ENCODE results near the gene JAKMIP1. TPM values are rescaled to one million over a fixed set of nuclear protein-coding genes. Genes with fewer than 3 reads are reported as not detected.
"Not testable (repeated sequence)": the region's sequence is repeated elsewhere in the genome, so short reads cannot be mapped to it uniquely, and the experiment has no call there.

The JAKMIP1 gene
- total RNA-seq, 1 donor from 2014 or later, result 0.13 TPM

GRCh38 chr4:6008092-6008551 is 192.2 kb downstream of the JAKMIP1 start:
- no peak for DNase-seq
- intact Hi-C loops (cut with micrococcal nuclease), result no loop called here
- no peak overlapping the region for H3K4me3 Mint-ChIP-seq
- no peak for ATAC-seq (ENCODE audit: low read depth)
- H3K4me1 Mint-ChIP-seq, result no peaks in the 10 kb centered on the region
- H3K27me3 Mint-ChIP-seq, result peaks cover 29% of the 10 kb centered on the region
- H3K27ac Mint-ChIP-seq, result no peak overlapping the region
- POLR2A ChIA-PET, result no interaction called here
- CTCF ChIA-PET, result no interaction called here
- no peaks in the 10 kb centered on the region for H3K9me3 Mint-ChIP-seq
- no peaks in the 10 kb centered on the region for H3K36me3 Mint-ChIP-seq (ENCODE audit: low read depth)
- TF ChIP-seq CTCF (IDR thresholded peaks at IDR 0.05), result no peak

GRCh38 chr4:6005175-6005574 is 195.2 kb downstream of the JAKMIP1 start:
- ChIA-PET POLR2A (no interaction called here), CTCF (no interaction called here)
- no peaks in the 10 kb centered on the region for H3K4me1 Mint-ChIP-seq
- intact Hi-C loops (cut with micrococcal nuclease), result no loop called here
- H3K4me3 Mint-ChIP-seq, result no peak overlapping the region
- no peak for TF ChIP-seq CTCF (IDR thresholded peaks at IDR 0.05)
- ATAC-seq (ENCODE audit: low read depth) (no peak), DNase-seq (no peak)
- no peaks in the 10 kb centered on the region for H3K36me3 Mint-ChIP-seq (ENCODE audit: low read depth)
- peaks cover 15% of the 10 kb centered on the region for H3K27me3 Mint-ChIP-seq
- H3K9me3 Mint-ChIP-seq, result no peaks in the 10 kb centered on the region
- H3K27ac Mint-ChIP-seq, result no peak overlapping the region

GRCh38 chr4:6003485-6003884 is 196.9 kb downstream of the JAKMIP1 start:
- H3K4me3 Mint-ChIP-seq; ATAC-seq (ENCODE audit: low read depth); DNase-seq; intact Hi-C loops (cut with micrococcal nuclease); POLR2A ChIA-PET; H3K36me3 Mint-ChIP-seq (ENCODE audit: low read depth); H3K9me3 Mint-ChIP-seq; H3K27ac Mint-ChIP-seq; CTCF ChIA-PET; H3K27me3 Mint-ChIP-seq; H3K4me1 Mint-ChIP-seq: not testable (repeated sequence)

- ChIA-PET POLR2A (no interaction called here), CTCF (no interaction called here)
- no peak for DNase-seq
- no peaks in the 10 kb centered on the region for H3K4me1 Mint-ChIP-seq
- intact Hi-C loops (cut with micrococcal nuclease), result no loop called here
- no peak for ATAC-seq (ENCODE audit: low read depth)
- H3K27ac Mint-ChIP-seq, result no peak overlapping the region
- H3K9me3 Mint-ChIP-seq, result no peaks in the 10 kb centered on the region
- no peak overlapping the region for H3K4me3 Mint-ChIP-seq
- no peaks in the 10 kb centered on the region for H3K36me3 Mint-ChIP-seq (ENCODE audit: low read depth)
- no peak for TF ChIP-seq CTCF (IDR thresholded peaks at IDR 0.05)
- H3K27me3 Mint-ChIP-seq, result peaks cover 7% of the 10 kb centered on the region
Observed at GRCh38 chr4:6002926-6003325, 197.4 kb downstream of the JAKMIP1 start.

GRCh38 chr4:6002492-6002833 is 197.9 kb downstream of the JAKMIP1 start:
- Mint-ChIP-seq H3K9me3 (no peaks in the 10 kb centered on the region), H3K4me3 (no peak overlapping the region), H3K27me3 (peaks cover 7% of the 10 kb centered on the region), H3K27ac (no peak overlapping the region), H3K4me1 (no peaks in the 10 kb centered on the region), H3K36me3 (ENCODE audit: low read depth) (no peaks in the 10 kb centered on the region)
- ChIA-PET POLR2A (no interaction called here), CTCF (no interaction called here)
- DNase-seq (no peak), ATAC-seq (ENCODE audit: low read depth) (no peak)
- intact Hi-C loops (cut with micrococcal nuclease), result no loop called here
- no peak for TF ChIP-seq CTCF (IDR thresholded peaks at IDR 0.05)

- POLR2A ChIA-PET, result no interaction called here
- no peaks in the 10 kb centered on the region for H3K4me1 Mint-ChIP-seq
- DNase-seq (no peak), ATAC-seq (ENCODE audit: low read depth) (no peak)
- peaks cover 6% of the 10 kb centered on the region for H3K27me3 Mint-ChIP-seq
- no peak for TF ChIP-seq CTCF (IDR thresholded peaks at IDR 0.05)
- no peak overlapping the region for H3K27ac Mint-ChIP-seq
- H3K9me3 Mint-ChIP-seq, result no peaks in the 10 kb centered on the region
- CTCF ChIA-PET, result no interaction called here
- H3K4me3 Mint-ChIP-seq, result no peak overlapping the region
- H3K36me3 Mint-ChIP-seq (ENCODE audit: low read depth), result no peaks in the 10 kb centered on the region
- intact Hi-C loops (cut with micrococcal nuclease), result no loop called here
Observed at GRCh38 chr4:6001680-6002491, 198.5 kb downstream of the JAKMIP1 start.

Data from activated B cell treated with CpG ODN at 0.5 μM for 24 hours (primary cell).